ENCODE results near the gene PER3.

Gene PER3

DNA sequence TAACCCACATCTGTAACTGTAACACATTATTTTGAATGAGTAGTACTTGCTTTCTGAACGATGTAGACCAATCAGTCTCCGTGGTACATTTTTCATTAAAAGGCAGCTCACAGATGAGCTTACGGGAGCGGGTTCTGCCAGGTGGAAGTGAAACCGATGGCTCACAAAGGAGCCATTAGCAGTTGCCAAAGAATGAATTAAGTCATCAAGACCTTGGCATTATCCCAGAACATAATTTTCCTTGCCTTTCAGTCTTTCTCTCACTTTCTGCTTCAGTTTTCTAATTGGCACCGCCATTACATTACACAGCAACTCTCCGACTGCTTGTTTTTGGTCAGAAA, 102.3 kb downstream of the PER3 start:
- Histone ChIP-seq H3K36me3 (ENCODE audit: insufficient read depth, low read length) (no peaks in the 10 kb centered on the region), H3K79me2 (ENCODE audit: insufficient read depth, low read length) (no peaks in the 10 kb centered on the region), H3K9me3 (ENCODE audit: insufficient read depth, low read length, severe bottlenecking) (no peaks in the 10 kb centered on the region), H3K4me2 (ENCODE audit: insufficient read depth, low read length) (no peak overlapping the region), H2AFZ (ENCODE audit: low read depth, low read length) (no peak overlapping the region), H3K4me1 (ENCODE audit: insufficient read depth, low read length) (no peaks in the 10 kb centered on the region), H4K20me1 (ENCODE audit: insufficient read depth, low read length) (no peaks in the 10 kb centered on the region), H3K27me3 (ENCODE audit: insufficient read depth, low read length, poor library complexity) (no peaks in the 10 kb centered on the region), H3K9ac (ENCODE audit: low read depth, low read length) (no peak overlapping the region), H3K27ac (ENCODE audit: low read length) (no peak overlapping the region), H3K4me3 (ENCODE audit: low read depth in 1 of 2, low read length in 2 of 2) (no peak overlapping the region)
- no peak for TF ChIP-seq EZH2 (IDR thresholded peaks at IDR 0.05; ENCODE audit: borderline replicate concordance, low read depth, low read length, severe bottlenecking)
- TF ChIP-seq, protein P1, sequence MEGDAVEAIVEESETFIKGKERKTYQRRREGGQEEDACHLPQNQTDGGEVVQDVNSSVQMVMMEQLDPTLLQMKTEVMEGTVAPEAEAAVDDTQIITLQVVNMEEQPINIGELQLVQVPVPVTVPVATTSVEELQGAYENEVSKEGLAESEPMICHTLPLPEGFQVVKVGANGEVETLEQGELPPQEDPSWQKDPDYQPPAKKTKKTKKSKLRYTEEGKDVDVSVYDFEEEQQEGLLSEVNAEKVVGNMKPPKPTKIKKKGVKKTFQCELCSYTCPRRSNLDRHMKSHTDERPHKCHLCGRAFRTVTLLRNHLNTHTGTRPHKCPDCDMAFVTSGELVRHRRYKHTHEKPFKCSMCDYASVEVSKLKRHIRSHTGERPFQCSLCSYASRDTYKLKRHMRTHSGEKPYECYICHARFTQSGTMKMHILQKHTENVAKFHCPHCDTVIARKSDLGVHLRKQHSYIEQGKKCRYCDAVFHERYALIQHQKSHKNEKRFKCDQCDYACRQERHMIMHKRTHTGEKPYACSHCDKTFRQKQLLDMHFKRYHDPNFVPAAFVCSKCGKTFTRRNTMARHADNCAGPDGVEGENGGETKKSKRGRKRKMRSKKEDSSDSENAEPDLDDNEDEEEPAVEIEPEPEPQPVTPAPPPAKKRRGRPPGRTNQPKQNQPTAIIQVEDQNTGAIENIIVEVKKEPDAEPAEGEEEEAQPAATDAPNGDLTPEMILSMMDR (IDR thresholded peaks at IDR 0.05; ENCODE audit: borderline replicate concordance, extremely low read depth, low read length, poor library complexity, severe bottlenecking): no peak
- ATAC-seq (ENCODE audit: insufficient read depth, low read depth): no peak
- no peak for DNase-seq

GRCh38 chr1:7888248-7889081, 104.4 kb downstream of the PER3 start:
- H3K4me2 ChIP-seq (ENCODE audit: insufficient read depth, low read length): no peak overlapping the region
- no peak overlapping the region for H3K9ac ChIP-seq (ENCODE audit: low read depth, low read length)
- H4K20me1 ChIP-seq (ENCODE audit: insufficient read depth, low read length): no peaks in the 10 kb centered on the region
- H3K4me1 ChIP-seq (ENCODE audit: insufficient read depth, low read length): no peaks in the 10 kb centered on the region
- TF ChIP-seq, protein P1 (IDR thresholded peaks at IDR 0.05; ENCODE audit: borderline replicate concordance, extremely low read depth, low read length, poor library complexity, severe bottlenecking): no peak
- TF ChIP-seq EZH2 (IDR thresholded peaks at IDR 0.05; ENCODE audit: borderline replicate concordance, low read depth, low read length, severe bottlenecking): no peak
- H3K79me2 ChIP-seq (ENCODE audit: insufficient read depth, low read length): no peaks in the 10 kb centered on the region
- H3K27me3 ChIP-seq (ENCODE audit: insufficient read depth, low read length, poor library complexity): no peaks in the 10 kb centered on the region
- DNase-seq: no peak
- H2AFZ ChIP-seq (ENCODE audit: low read depth, low read length): no peak overlapping the region
- H3K27ac ChIP-seq (ENCODE audit: low read length): no peak overlapping the region
- H3K9me3 ChIP-seq (ENCODE audit: insufficient read depth, low read length, severe bottlenecking): no peaks in the 10 kb centered on the region
- ATAC-seq (ENCODE audit: insufficient read depth, low read depth): no peak
- no peaks in the 10 kb centered on the region for H3K36me3 ChIP-seq (ENCODE audit: insufficient read depth, low read length)
- H3K4me3 ChIP-seq (ENCODE audit: low read depth in 1 of 2, low read length in 2 of 2): no peak overlapping the region

DNA sequence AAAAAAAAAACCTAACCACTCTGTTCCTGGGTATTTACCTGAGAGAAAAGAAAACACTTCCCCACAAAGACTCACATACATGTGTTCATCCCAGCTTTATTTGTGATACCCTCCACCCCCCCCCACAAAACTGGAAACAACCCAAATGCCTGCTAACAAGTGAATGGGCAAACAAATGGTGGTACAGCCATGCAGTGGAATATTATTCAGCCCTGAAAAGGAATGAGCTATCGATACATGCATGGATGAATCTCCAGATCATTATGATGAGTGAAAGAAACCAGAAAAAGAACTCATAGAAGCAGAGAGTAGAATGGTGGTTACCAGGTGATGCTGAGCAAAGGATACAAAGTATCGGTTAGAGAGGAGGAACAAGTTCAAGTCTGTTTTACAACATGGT, 106.8 kb downstream of the PER3 start:
- Histone ChIP-seq H3K9me3 (ENCODE audit: insufficient read depth, low read length, severe bottlenecking) (no peaks in the 10 kb centered on the region), H3K36me3 (ENCODE audit: insufficient read depth, low read length) (no peaks in the 10 kb centered on the region), H3K4me3 (ENCODE audit: low read depth in 1 of 2, low read length in 2 of 2) (no peak overlapping the region), H3K27ac (ENCODE audit: low read length) (no peak overlapping the region), H3K27me3 (ENCODE audit: insufficient read depth, low read length, poor library complexity) (no peaks in the 10 kb centered on the region), H3K4me1 (ENCODE audit: insufficient read depth, low read length) (no peaks in the 10 kb centered on the region), H2AFZ (ENCODE audit: low read depth, low read length) (no peak overlapping the region), H3K9ac (ENCODE audit: low read depth, low read length) (no peak overlapping the region), H3K79me2 (ENCODE audit: insufficient read depth, low read length) (no peaks in the 10 kb centered on the region), H3K4me2 (ENCODE audit: insufficient read depth, low read length) (no peak overlapping the region), H4K20me1 (ENCODE audit: insufficient read depth, low read length) (no peaks in the 10 kb centered on the region)
- no peak for DNase-seq
- TF ChIP-seq, protein P1 (IDR thresholded peaks at IDR 0.05; ENCODE audit: borderline replicate concordance, extremely low read depth, low read length, poor library complexity, severe bottlenecking): no peak
- TF ChIP-seq EZH2 (IDR thresholded peaks at IDR 0.05; ENCODE audit: borderline replicate concordance, low read depth, low read length, severe bottlenecking): no peak
- no peak for ATAC-seq (ENCODE audit: insufficient read depth, low read depth)
